ENCODE results near the gene POLA1.

GRCh38 chrX:25034889-25035288 is 341.2 kb downstream of the POLA1 start:
- TF ChIP-seq CTCF (IDR thresholded peaks at IDR 0.05) (no peak), POLR2A (IDR thresholded peaks at IDR 0.05) (no peak)

All from transverse colon (tissue), 3 donors.